ENCODE results near the gene APMAP.

DNA sequence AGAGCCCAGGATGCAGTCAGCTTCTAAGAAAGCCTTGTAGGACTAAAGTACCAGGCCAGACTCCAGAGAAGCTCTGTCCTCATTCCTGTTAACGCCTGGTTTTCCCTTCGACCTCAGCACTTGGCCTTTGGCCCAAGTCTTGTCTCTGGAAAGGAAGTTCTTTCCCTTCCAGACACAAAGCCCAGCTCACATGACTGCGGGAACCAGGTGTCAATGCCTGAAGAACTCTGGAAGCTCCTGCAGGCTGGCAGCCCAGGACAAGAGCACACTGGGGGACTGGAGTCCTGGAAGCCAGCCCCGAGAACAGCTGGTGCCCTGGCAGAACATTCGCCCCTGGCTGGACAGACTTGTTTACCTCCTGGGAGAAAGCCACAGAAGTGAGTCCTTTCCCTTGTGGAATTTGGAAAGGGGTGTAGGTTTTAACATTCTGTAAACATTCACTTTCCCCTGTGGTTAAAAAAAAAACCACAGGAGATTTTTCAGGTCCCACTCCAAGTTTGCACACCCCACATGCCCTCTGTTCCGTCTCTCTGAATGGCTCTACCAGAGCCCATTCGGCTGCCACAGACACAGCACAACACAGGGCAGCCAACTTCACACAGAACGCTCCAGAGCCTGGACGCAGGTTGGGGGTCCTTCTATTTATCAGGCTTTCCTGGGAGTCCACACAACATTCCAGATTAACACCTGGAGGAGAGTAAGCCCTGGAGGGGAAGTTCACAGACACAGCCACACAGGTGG lies 47.3 kb upstream of the APMAP start:
- TF ChIP-seq FOXM1 (IDR thresholded peaks at IDR 0.05; ENCODE audit: borderline replicate concordance, low read depth) (no peak), TAF1 (IDR thresholded peaks at IDR 0.05; ENCODE audit: low read depth) (no peak), TEAD4 (IDR thresholded peaks at IDR 0.05) (peak; percentile 48), YY1 (IDR thresholded peaks at IDR 0.05; ENCODE audit: low read depth) (no peak), EP300 (IDR thresholded peaks at IDR 0.05; ENCODE audit: borderline replicate concordance) (0 out of 2 replicates have a peak, but pooled peaks have one; percentile 55)
- TF ChIP-seq, protein P1, sequence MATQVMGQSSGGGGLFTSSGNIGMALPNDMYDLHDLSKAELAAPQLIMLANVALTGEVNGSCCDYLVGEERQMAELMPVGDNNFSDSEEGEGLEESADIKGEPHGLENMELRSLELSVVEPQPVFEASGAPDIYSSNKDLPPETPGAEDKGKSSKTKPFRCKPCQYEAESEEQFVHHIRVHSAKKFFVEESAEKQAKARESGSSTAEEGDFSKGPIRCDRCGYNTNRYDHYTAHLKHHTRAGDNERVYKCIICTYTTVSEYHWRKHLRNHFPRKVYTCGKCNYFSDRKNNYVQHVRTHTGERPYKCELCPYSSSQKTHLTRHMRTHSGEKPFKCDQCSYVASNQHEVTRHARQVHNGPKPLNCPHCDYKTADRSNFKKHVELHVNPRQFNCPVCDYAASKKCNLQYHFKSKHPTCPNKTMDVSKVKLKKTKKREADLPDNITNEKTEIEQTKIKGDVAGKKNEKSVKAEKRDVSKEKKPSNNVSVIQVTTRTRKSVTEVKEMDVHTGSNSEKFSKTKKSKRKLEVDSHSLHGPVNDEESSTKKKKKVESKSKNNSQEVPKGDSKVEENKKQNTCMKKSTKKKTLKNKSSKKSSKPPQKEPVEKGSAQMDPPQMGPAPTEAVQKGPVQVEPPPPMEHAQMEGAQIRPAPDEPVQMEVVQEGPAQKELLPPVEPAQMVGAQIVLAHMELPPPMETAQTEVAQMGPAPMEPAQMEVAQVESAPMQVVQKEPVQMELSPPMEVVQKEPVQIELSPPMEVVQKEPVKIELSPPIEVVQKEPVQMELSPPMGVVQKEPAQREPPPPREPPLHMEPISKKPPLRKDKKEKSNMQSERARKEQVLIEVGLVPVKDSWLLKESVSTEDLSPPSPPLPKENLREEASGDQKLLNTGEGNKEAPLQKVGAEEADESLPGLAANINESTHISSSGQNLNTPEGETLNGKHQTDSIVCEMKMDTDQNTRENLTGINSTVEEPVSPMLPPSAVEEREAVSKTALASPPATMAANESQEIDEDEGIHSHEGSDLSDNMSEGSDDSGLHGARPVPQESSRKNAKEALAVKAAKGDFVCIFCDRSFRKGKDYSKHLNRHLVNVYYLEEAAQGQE (IDR thresholded peaks at IDR 0.05; ENCODE audit: low read depth) = no peak
- TF ChIP-seq, protein P2, sequence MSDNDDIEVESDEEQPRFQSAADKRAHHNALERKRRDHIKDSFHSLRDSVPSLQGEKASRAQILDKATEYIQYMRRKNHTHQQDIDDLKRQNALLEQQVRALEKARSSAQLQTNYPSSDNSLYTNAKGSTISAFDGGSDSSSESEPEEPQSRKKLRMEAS (IDR thresholded peaks at IDR 0.05) = peak; percentile 37
- TF ChIP-seq, protein P3, sequence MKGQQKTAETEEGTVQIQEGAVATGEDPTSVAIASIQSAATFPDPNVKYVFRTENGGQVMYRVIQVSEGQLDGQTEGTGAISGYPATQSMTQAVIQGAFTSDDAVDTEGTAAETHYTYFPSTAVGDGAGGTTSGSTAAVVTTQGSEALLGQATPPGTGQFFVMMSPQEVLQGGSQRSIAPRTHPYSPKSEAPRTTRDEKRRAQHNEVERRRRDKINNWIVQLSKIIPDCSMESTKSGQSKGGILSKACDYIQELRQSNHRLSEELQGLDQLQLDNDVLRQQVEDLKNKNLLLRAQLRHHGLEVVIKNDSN (IDR thresholded peaks at IDR 0.05) = peak; percentile 74

Data from Ishikawa (cell line).